Osteocyte (in vitro differentiated cells): ENCODE data around the gene APOC1. TPM values are rescaled to one million over a fixed set of nuclear protein-coding genes. Genes with fewer than 3 reads are reported as not detected.

ENCODE experiments used
- DNase-seq: peaks from one replicate; pipeline ENCODE4 v3.0.0; 2021; ENCODE audit warnings: mixed read lengths; ENCODE audit not compliant: unreplicated experiment; ENCODE audit errors: extremely low spot score
- H3K27ac Mint-ChIP-seq: one replicate; pipeline ENCODE4 v1.8.0; 2021; ENCODE audit warnings: mild to moderate bottlenecking, mixed read lengths; ENCODE audit not compliant: unreplicated experiment
- H3K27me3 Mint-ChIP-seq: one replicate; pipeline ENCODE4 v1.8.0; 2021; ENCODE audit warnings: mixed read lengths; ENCODE audit not compliant: unreplicated experiment
- H3K36me3 Mint-ChIP-seq: one replicate; pipeline ENCODE4 v1.8.0; 2021; ENCODE audit warnings: mixed read lengths; ENCODE audit not compliant: unreplicated experiment
- H3K4me1 Mint-ChIP-seq: one replicate; pipeline ENCODE4 v1.8.0; 2021; ENCODE audit warnings: mixed read lengths; ENCODE audit not compliant: unreplicated experiment
- H3K4me3 Mint-ChIP-seq: one replicate; pipeline ENCODE4 v1.8.0; 2021; ENCODE audit warnings: mild to moderate bottlenecking, moderate library complexity, mixed read lengths; ENCODE audit not compliant: unreplicated experiment
- H3K9me3 Mint-ChIP-seq: one replicate; pipeline ENCODE4 v1.8.0; 2021; ENCODE audit warnings: mixed read lengths; ENCODE audit not compliant: unreplicated experiment
- CTCF ChIP-seq: fragments of 200-600 bp; sonication (generic); IDR thresholded peaks from 2 replicates; pipeline ENCODE4 v1.5.0; 2021; ENCODE audit warnings: antibody characterized with exemption, mild to moderate bottlenecking, moderate library complexity
- total RNA-seq: library from RNA; stranded (reverse); gene quantifications from 2 replicates; pipeline ENCODE4 v1.2.1, GENCODE V29; 2021

APOC1 gene
- total RNA-seq, 1 donor from 2014 or later = 3.3 TPM

- Mint-ChIP-seq H3K4me1 (peaks cover 24% of the 10 kb centered on the region), H3K36me3 (peaks cover 24% of the 10 kb centered on the region), H3K27me3 (no peaks in the 10 kb centered on the region), H3K4me3 (peak overlapping the region; percentile 79), H3K9me3 (no peaks in the 10 kb centered on the region), H3K27ac (peak overlapping the region; percentile 90)
- DNase-seq = peak; percentile 100
- TF ChIP-seq CTCF = no peak
These were observed 23.9 kb upstream of the APOC1 start for GRCh38 chr19:44890366-44891015.

- H3K27ac Mint-ChIP-seq = peak within 1 kb of the TSS; percentile 90
- peaks cover 22% of the 10 kb centered on the region for H3K4me1 Mint-ChIP-seq
- H3K36me3 Mint-ChIP-seq = peaks cover 27% of the 10 kb centered on the region
- peak within 1 kb of the TSS; percentile 92 for H3K4me3 Mint-ChIP-seq
- no peak for DNase-seq
- TF ChIP-seq CTCF = peak; percentile 27
- no peaks in the 10 kb centered on the region for H3K9me3 Mint-ChIP-seq
- no peaks in the 10 kb centered on the region for H3K27me3 Mint-ChIP-seq
These were observed 23.2 kb upstream of the APOC1 start, which contains the start of gene TOMM40 for GRCh38 chr19:44891016-44891882. Gene TOMM40, plus strand, starts transcription at chr19:44891254. Its CDS starts 162 bp downstream, at chr19:44891416.

DNA sequence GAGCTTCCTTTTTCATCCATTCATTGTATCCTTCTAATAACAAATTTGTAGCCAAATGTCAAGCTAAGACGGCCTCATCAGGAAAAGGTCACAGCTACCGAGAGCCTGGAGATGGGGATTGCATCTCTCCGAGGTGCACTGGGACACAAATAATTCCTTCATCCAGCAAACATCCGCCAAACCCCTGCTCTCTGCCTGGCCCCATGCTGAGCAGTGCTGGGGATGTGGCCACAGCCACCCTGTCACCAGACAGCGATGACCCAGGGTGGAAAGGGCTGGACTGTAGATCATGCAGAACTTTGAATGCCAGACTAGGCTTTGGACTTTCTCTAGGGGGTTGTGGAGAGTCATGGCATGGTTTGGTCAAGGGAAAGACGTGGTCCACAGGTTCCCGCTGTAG, 21.5 kb upstream of the APOC1 start:
- peaks cover 18% of the 10 kb centered on the region for H3K36me3 Mint-ChIP-seq
- no peaks in the 10 kb centered on the region for H3K9me3 Mint-ChIP-seq
- no peaks in the 10 kb centered on the region for H3K27me3 Mint-ChIP-seq
- peak overlapping the region; percentile 92 for H3K4me3 Mint-ChIP-seq
- TF ChIP-seq CTCF = no peak
- no peak overlapping the region for H3K27ac Mint-ChIP-seq
- no peak for DNase-seq
- peaks cover 22% of the 10 kb centered on the region for H3K4me1 Mint-ChIP-seq

DNA sequence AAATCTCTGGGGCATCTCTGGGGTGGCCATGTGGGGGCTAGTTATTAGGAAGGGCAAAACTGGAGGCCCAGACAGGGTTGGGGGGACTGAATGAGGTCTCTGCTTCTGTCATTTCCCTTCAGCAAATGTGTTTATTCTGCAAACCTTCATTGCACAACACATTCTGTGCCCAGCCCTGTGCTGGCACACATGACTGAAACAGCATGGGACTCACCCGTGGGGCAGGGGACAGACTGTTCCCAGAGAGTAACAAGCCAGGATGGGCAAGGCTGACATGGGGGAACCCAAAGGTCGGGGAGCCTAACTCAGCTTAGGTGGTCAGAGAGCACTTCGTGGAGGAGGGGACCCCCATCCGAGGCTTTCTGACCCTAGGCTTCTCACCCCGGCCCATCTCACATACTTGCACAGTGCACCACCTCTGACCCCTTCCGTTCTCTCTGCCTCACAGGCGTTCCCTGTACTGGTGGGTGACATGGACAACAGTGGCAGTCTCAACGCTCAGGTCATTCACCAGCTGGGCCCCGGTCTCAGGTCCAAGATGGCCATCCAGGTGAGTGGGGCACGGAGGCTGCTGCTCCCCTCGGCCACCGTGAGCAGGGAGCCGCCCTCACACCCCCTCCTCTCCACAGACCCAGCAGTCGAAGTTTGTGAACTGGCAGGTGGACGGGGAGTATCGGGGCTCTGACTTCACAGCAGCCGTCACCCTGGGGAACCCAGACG, 20.9 kb upstream of the APOC1 start:
- H3K36me3 Mint-ChIP-seq = peaks cover 17% of the 10 kb centered on the region
- no peak for TF ChIP-seq CTCF
- H3K4me3 Mint-ChIP-seq = peak overlapping the region; percentile 26
- H3K4me1 Mint-ChIP-seq = peaks cover 22% of the 10 kb centered on the region
- no peak overlapping the region for H3K27ac Mint-ChIP-seq
- no peaks in the 10 kb centered on the region for H3K9me3 Mint-ChIP-seq
- no peaks in the 10 kb centered on the region for H3K27me3 Mint-ChIP-seq
- no peak for DNase-seq
